Activated naive CD8-positive, alpha-beta T cell treated with anti-CD3 and anti-CD28 coated beads, Interleukin-2, amount 50 U/mL, for 24 hours (primary cell): ENCODE data around the gene FOXN4.

ENCODE experiments used
- ATAC-seq: fragments of 150-1000 bp; cut with Tn5 transposase; one replicate; pipeline ENCODE4 v1.10.0; 2021
- DNase-seq: peaks from one replicate; pipeline ENCODE4 v3.0.0; 2021
- H3K27ac Mint-ChIP-seq: one replicate; pipeline ENCODE4 v1.8.0; 2021; ENCODE audit warnings: mild to moderate bottlenecking, mixed read lengths
- H3K27me3 Mint-ChIP-seq: one replicate; pipeline ENCODE4 v1.8.0; 2021; ENCODE audit warnings: mixed read lengths
- H3K36me3 Mint-ChIP-seq: one replicate; pipeline ENCODE4 v1.8.0; 2021; ENCODE audit warnings: low read depth, mixed read lengths
- H3K4me1 Mint-ChIP-seq: one replicate; pipeline ENCODE4 v1.8.0; 2021; ENCODE audit warnings: mixed read lengths
- H3K4me3 Mint-ChIP-seq: one replicate; pipeline ENCODE4 v1.8.0; 2021; ENCODE audit warnings: mild to moderate bottlenecking, moderate library complexity, mixed read lengths
- H3K9me3 Mint-ChIP-seq: one replicate; pipeline ENCODE4 v1.8.0; 2021; ENCODE audit warnings: mixed read lengths

FOXN4 gene

DNA sequence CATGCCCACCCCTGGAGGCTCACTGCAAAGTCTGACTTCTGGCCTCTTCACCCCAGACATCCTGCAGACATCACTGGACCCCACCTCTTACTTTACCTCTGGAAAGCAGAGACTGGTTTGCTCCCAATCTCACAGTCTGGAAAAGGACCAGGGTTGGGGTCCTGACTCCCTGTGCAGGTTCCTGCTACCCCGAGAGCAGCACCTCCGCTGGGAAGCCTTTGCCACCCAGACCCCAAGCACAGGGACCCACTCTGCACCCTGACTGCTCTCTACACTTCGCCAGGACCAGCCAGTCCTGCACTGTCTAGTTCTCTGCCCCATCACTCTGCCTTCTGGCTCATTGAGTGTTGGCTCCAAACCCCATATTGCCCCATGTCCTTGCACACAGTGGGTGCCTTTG, 16.0 kb downstream of the FOXN4 start:
- Mint-ChIP-seq H3K27me3 (peaks cover 18% of the 10 kb centered on the region), H3K4me1 (no peaks in the 10 kb centered on the region), H3K4me3 (no peak overlapping the region), H3K9me3 (no peaks in the 10 kb centered on the region), H3K27ac (no peak overlapping the region), H3K36me3 (no peaks in the 10 kb centered on the region)
- ATAC-seq = no peak
- no peak for DNase-seq

DNA sequence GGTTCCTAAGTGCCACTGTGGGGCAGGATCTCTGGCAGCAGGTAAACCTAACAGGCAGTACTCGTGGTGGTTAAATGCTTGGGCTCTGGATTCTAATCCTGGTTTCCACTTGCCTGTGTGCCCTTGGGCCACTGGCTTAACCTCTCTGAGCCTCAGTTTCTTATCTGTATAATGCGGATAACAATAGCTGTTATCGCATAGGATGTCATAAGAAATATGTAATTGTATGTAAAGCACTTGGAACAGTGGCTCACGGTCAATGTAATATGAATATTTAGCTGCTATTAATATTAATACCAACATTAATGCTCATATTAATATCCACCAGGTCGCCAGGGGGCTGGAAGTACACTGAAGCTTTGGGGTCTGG, 16.8 kb downstream of the FOXN4 start:
- H3K36me3 Mint-ChIP-seq = no peaks in the 10 kb centered on the region
- peaks cover 18% of the 10 kb centered on the region for H3K27me3 Mint-ChIP-seq
- no peaks in the 10 kb centered on the region for H3K9me3 Mint-ChIP-seq
- no peak overlapping the region for H3K4me3 Mint-ChIP-seq
- no peaks in the 10 kb centered on the region for H3K4me1 Mint-ChIP-seq
- H3K27ac Mint-ChIP-seq = no peak overlapping the region
- no peak for ATAC-seq
- DNase-seq = no peak

GRCh38 chr12:109291521-109292341, 17.4 kb downstream of the FOXN4 start:
- Mint-ChIP-seq H3K36me3 (no peaks in the 10 kb centered on the region), H3K27ac (no peak overlapping the region), H3K4me1 (no peaks in the 10 kb centered on the region), H3K9me3 (no peaks in the 10 kb centered on the region), H3K27me3 (peaks cover 18% of the 10 kb centered on the region), H3K4me3 (no peak overlapping the region)
- DNase-seq (no peak), ATAC-seq (no peak)

DNA sequence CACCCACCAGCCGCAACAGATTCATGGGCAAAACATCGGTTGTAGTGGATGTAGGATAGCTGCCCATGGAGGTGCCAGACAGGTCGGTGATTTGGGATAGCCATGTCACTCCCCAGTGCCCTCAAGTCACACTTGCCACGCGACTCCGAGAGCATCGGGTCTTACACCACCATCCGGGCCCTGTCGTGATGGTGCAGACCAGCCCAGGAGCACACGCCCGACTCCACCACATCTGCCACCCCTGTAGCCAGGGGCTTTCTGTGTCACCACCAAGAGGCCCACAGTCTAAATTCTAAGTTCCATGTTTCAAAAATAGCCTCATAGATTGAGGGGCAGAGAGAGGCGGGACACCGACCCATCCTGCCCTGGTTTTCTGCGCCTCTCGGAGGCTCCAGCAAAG, 18.0 kb downstream of the FOXN4 start:
- Mint-ChIP-seq H3K36me3 (no peaks in the 10 kb centered on the region), H3K9me3 (no peaks in the 10 kb centered on the region), H3K4me1 (no peaks in the 10 kb centered on the region), H3K27ac (no peak overlapping the region), H3K27me3 (peaks cover 16% of the 10 kb centered on the region), H3K4me3 (no peak overlapping the region)
- no peak for DNase-seq
- ATAC-seq = no peak

DNA sequence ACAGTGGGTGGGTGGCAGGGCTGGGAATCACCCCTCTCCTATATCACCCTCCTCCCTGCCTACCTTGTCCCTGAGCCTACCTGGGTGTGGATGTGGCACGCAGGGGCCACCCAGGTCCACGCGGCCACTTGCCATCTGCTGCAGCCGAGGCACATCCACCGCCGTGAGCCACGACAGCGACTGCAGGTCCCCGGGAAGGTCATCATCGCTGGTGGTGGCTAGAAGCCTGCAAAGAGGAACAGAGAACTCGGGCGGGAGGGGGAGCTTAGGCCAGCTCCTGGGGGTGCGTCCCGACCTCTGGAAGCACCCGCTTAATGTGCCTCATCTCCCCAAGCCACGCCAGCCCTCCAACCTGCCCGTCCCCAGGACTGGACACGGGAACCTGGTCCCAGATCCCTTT, 19.0 kb downstream of the FOXN4 start:
- Mint-ChIP-seq H3K36me3 (no peaks in the 10 kb centered on the region), H3K4me1 (no peaks in the 10 kb centered on the region), H3K27me3 (peaks cover 16% of the 10 kb centered on the region), H3K4me3 (no peak overlapping the region), H3K27ac (no peak overlapping the region), H3K9me3 (no peaks in the 10 kb centered on the region)
- ATAC-seq = no peak
- DNase-seq = no peak

DNA sequence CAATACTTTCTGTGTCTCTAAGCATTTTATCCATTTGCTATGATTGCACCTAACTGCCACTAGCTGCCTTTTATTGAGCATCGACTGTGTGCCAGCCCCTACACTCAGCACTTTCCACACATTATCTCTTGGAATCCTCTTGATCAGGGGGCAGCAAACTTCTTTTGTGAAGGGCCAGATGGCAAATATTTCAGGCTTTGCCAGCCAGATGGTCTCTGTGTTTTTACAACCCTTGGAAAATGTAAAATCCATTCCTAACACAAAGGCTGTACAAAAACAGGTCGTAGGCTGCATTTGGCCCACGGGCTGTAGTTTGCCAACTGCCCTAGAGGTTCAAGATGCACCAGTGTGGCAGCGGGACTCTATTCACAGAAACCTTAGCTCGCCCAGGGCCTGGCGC, 19.5 kb downstream of the FOXN4 start:
- no peak overlapping the region for H3K27ac Mint-ChIP-seq
- ATAC-seq (no peak), DNase-seq (no peak)
- H3K9me3 Mint-ChIP-seq = no peaks in the 10 kb centered on the region
- no peaks in the 10 kb centered on the region for H3K4me1 Mint-ChIP-seq
- peaks cover 14% of the 10 kb centered on the region for H3K27me3 Mint-ChIP-seq
- H3K4me3 Mint-ChIP-seq = no peak overlapping the region
- no peaks in the 10 kb centered on the region for H3K36me3 Mint-ChIP-seq

- no peak overlapping the region for H3K4me3 Mint-ChIP-seq
Observed at GRCh38 chr12:109289004-109289403, 20.1 kb downstream of the FOXN4 start.

GRCh38 chr12:109288571-109288970, 20.5 kb downstream of the FOXN4 start:
- Mint-ChIP-seq H3K4me3 (no peak overlapping the region), H3K36me3 (no peaks in the 10 kb centered on the region), H3K27ac (no peak overlapping the region), H3K9me3 (no peaks in the 10 kb centered on the region), H3K27me3 (peaks cover 12% of the 10 kb centered on the region), H3K4me1 (no peaks in the 10 kb centered on the region)
- DNase-seq = no peak
- no peak for ATAC-seq

More at GRCh38 chr12:109289004-109289403, 20.1 kb downstream of the FOXN4 start:
- H3K9me3 Mint-ChIP-seq = no peaks in the 10 kb centered on the region
- H3K27ac Mint-ChIP-seq = no peak overlapping the region
- peaks cover 12% of the 10 kb centered on the region for H3K27me3 Mint-ChIP-seq
- no peaks in the 10 kb centered on the region for H3K36me3 Mint-ChIP-seq
- DNase-seq (no peak), ATAC-seq (no peak)
- no peaks in the 10 kb centered on the region for H3K4me1 Mint-ChIP-seq

- Mint-ChIP-seq H3K27ac (no peak overlapping the region), H3K4me3 (no peak overlapping the region), H3K36me3 (no peaks in the 10 kb centered on the region), H3K4me1 (no peaks in the 10 kb centered on the region), H3K27me3 (peaks cover 10% of the 10 kb centered on the region), H3K9me3 (no peaks in the 10 kb centered on the region)
- ATAC-seq = no peak
- no peak for DNase-seq
Observed at GRCh38 chr12:109287811-109288469, 21.1 kb downstream of the FOXN4 start.

DNA sequence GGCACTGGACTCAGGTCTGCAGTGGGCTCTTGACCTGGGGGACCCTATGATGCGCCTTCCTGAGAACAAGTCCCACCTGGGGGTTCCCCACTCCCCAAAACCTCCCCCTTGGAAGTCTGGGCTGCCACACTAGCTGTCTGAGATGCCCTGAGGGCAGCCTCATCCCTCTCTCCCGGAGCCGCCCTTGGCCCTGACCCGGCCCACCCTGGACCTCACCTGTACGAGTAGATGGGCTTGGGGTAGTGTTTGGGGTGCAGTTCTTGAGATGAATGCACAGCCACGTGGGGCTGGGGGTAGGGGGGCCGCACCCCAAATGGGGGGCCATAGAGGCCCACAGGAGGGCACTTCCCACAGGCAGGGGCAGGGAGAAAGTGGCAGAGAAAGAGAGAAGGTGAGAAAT, 21.9 kb downstream of the FOXN4 start:
- H3K27me3 Mint-ChIP-seq = peaks cover 9% of the 10 kb centered on the region
- ATAC-seq = no peak

DNA sequence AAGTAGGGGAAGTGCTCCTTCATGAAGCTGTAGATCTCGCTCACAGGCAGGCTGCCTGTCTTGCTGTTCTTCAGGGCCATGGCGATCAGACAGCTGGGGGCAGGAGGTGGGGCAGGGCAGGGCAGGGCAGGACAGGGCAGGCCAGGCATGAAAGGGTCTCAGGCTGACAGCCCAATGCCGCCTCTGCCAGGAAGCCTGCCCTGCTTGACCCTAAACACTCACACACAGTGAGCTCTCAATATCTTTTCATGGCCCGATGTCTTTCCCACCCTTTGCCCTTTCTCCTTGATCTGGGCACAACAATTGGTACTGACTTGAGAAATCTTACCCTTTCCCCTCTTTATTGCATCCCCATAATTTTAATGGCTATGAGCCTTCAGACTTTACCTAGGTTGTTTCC, 22.4 kb downstream of the FOXN4 start:
- ATAC-seq (no peak), DNase-seq (no peak)
- no peaks in the 10 kb centered on the region for H3K36me3 Mint-ChIP-seq
- H3K27ac Mint-ChIP-seq = no peak overlapping the region
- no peaks in the 10 kb centered on the region for H3K4me1 Mint-ChIP-seq
- H3K9me3 Mint-ChIP-seq = no peaks in the 10 kb centered on the region
- H3K27me3 Mint-ChIP-seq = peaks cover 9% of the 10 kb centered on the region
- no peak overlapping the region for H3K4me3 Mint-ChIP-seq

More for the DNA sequence above, 21.9 kb downstream of the FOXN4 start:
- Mint-ChIP-seq H3K27ac (no peak overlapping the region), H3K4me1 (no peaks in the 10 kb centered on the region), H3K4me3 (no peak overlapping the region), H3K36me3 (no peaks in the 10 kb centered on the region), H3K9me3 (no peaks in the 10 kb centered on the region)
- DNase-seq = no peak

DNA sequence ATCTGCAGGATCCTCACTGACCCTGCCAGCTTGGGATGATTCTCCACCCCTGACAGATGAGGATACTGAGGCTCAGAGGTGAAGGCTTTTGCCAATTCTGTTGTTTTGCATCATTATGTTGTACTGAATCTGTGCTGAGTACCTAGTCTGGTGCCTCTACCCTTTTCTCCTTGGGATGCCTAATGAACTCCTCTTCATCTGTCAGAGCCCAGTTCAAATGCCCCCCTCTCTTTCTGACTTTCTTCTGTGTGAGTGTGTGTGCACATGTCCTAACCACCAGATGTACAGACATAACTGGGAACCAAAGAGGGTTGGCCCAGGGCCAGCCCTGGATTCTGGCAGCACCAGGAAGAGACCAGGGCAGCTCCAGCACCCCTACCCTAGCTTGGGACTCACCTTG, 22.8 kb downstream of the FOXN4 start:
- Mint-ChIP-seq H3K27ac (no peak overlapping the region), H3K4me3 (no peak overlapping the region), H3K36me3 (no peaks in the 10 kb centered on the region), H3K9me3 (no peaks in the 10 kb centered on the region), H3K4me1 (no peaks in the 10 kb centered on the region), H3K27me3 (peaks cover 6% of the 10 kb centered on the region)
- DNase-seq (no peak), ATAC-seq (no peak)

DNA sequence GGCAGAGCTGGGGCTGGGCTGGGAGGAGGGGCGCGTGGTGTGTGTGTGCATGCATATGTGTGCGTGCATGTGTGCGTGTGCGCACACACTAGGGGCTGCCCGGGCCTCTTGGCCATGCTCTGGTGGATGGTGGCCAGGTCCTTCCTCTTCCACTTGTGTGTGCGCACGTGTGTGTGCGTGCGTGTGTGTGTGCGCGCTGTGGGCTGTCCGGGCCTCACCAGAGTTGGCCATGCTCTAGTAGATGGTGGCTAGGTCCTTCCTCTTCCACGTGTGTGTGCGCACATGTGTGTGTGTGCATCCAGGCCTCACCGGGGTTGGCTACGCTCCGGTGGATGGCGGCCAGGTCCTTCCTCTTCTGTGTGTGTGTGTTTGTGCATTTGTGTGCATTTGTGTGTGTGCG, 24.7 kb downstream of the FOXN4 start:
- Mint-ChIP-seq H3K9me3 (no peaks in the 10 kb centered on the region), H3K27ac (no peak overlapping the region), H3K4me1 (no peaks in the 10 kb centered on the region), H3K4me3 (no peak overlapping the region), H3K36me3 (no peaks in the 10 kb centered on the region), H3K27me3 (no peaks in the 10 kb centered on the region)
- DNase-seq (no peak), ATAC-seq (no peak)

DNA sequence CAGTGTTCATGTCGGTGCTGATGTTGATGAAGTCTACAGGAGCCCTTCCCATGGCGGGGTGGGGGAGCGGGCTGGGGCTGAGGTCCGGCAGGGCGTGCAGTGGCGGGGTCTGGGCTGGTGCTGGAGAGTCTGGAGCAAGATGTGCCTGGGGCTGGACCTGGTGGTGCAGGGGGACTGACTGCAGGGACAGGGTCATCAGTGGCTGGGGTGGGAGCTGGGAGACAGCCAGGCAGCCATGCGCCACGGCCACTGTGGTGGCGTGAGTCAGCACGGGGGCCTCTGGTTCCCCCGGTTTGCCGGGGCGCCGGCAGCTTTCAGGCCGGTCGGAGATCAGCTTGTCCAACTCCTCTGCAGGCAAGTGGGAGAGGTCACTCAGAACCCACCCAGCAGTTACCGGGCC, 27.6 kb downstream of the FOXN4 start:
- no peaks in the 10 kb centered on the region for H3K27me3 Mint-ChIP-seq
- H3K27ac Mint-ChIP-seq = no peak overlapping the region
- H3K9me3 Mint-ChIP-seq = no peaks in the 10 kb centered on the region
- H3K4me3 Mint-ChIP-seq = no peak overlapping the region
- ATAC-seq (no peak), DNase-seq (no peak)
- no peaks in the 10 kb centered on the region for H3K36me3 Mint-ChIP-seq
- H3K4me1 Mint-ChIP-seq = no peaks in the 10 kb centered on the region

- H3K9me3 Mint-ChIP-seq = no peaks in the 10 kb centered on the region
- no peak for DNase-seq
- no peaks in the 10 kb centered on the region for H3K27me3 Mint-ChIP-seq
- H3K27ac Mint-ChIP-seq = no peak overlapping the region
- H3K4me1 Mint-ChIP-seq = no peaks in the 10 kb centered on the region
- no peaks in the 10 kb centered on the region for H3K36me3 Mint-ChIP-seq
- no peak for ATAC-seq
- H3K4me3 Mint-ChIP-seq = no peak overlapping the region
Observed at GRCh38 chr12:109279525-109279924, 29.6 kb downstream of the FOXN4 start.
